ENCODE data around the gene NEDD9.

GRCh38 chr6:11139051-11139960 is 93.2 kb downstream of the NEDD9 start:
- TF ChIP-seq CTCF (IDR thresholded peaks at IDR 0.05; ENCODE audit: low read depth, low read length): no peak
- TF ChIP-seq MAX (IDR thresholded peaks at IDR 0.05; ENCODE audit: low read depth, low read length): no peak
- no peak for TF ChIP-seq MYC (IDR thresholded peaks at IDR 0.05; ENCODE audit: low read depth, low read length)

Measured in NB4 (cell line).